Epithelial cell of proximal tubule (primary cell): ENCODE results near the gene IMPG1. TPM values are rescaled to one million over a fixed set of nuclear protein-coding genes. Genes with fewer than 3 reads are reported as not detected.

Experiments used
- DNase-seq: peaks from one replicate; pipeline ENCODE4 v3.0.0-alpha.2; 2011; ENCODE audit warnings: low read depth
- H3K4me3 ChIP-seq: 2 replicates; pipeline ENCODE4 v1.5.1; 2011; ENCODE audit warnings: low read depth, mild to moderate bottlenecking, low read length
- CTCF ChIP-seq: conservative IDR thresholded peaks from 2 replicates; pipeline ENCODE4 v1.5.1; 2012; ENCODE audit warnings: low read depth, mild to moderate bottlenecking, low read length
- total RNA-seq: library from RNA; depleted of rRNA; stranded (reverse); fragments of >200 nt; gene quantifications from 2 replicates; pipeline ENCODE4 v1.2.3, GENCODE V29; 2015

The IMPG1 gene
- total RNA-seq, 1 donor from 2014 or later: not detected

- H3K4me3 ChIP-seq: no peak overlapping the region
- TF ChIP-seq CTCF: no peak
- DNase-seq: no peak
Observed at GRCh38 chr6:75952128-75952527, 120.3 kb downstream of the IMPG1 start.

GRCh38 chr6:75947935-75948334, 124.5 kb downstream of the IMPG1 start:
- no peak for DNase-seq
- H3K4me3 ChIP-seq: no peak overlapping the region

GRCh38 chr6:75946146-75946831, 126.2 kb downstream of the IMPG1 start:
- no peak overlapping the region for H3K4me3 ChIP-seq
- no peak for TF ChIP-seq CTCF
- DNase-seq: no peak

More at GRCh38 chr6:75947935-75948334, 124.5 kb downstream of the IMPG1 start:
- TF ChIP-seq CTCF: no peak

- no peak overlapping the region for H3K4me3 ChIP-seq
- TF ChIP-seq CTCF: no peak
- DNase-seq: no peak
Observed at GRCh38 chr6:75943381-75943780, 129.1 kb downstream of the IMPG1 start.

GRCh38 chr6:75941509-75941908, 131.0 kb downstream of the IMPG1 start:
- DNase-seq: no peak
- H3K4me3 ChIP-seq: no peak overlapping the region
- no peak for TF ChIP-seq CTCF

GRCh38 chr6:75940564-75940963, 131.9 kb downstream of the IMPG1 start:
- TF ChIP-seq CTCF: no peak
- no peak for DNase-seq
- H3K4me3 ChIP-seq: no peak overlapping the region

- TF ChIP-seq CTCF: no peak
- no peak for DNase-seq
- no peak overlapping the region for H3K4me3 ChIP-seq
Observed at GRCh38 chr6:75937846-75938245, 134.6 kb downstream of the IMPG1 start.
